NCI-H187 treated with DMSO at 0.1 percent for 48 hours (cell line): ENCODE measurements around the gene GPR141.
"Not testable (repeated sequence)": the region's sequence is repeated elsewhere in the genome, so short reads cannot be mapped to it uniquely, and the experiment has no call there.

ENCODE experiments used
- DNase-seq: peaks from one replicate; lab custom pipeline; 2025; lab: John Stamatoyannopoulos, UW

GPR141 gene

GRCh38 chr7:37686556-37687345, 3.2 kb downstream of the GPR141 start:
- no peak for DNase-seq

- DNase-seq, result no peak
Observed at GRCh38 chr7:37690206-37690605, 6.6 kb downstream of the GPR141 start.

DNA sequence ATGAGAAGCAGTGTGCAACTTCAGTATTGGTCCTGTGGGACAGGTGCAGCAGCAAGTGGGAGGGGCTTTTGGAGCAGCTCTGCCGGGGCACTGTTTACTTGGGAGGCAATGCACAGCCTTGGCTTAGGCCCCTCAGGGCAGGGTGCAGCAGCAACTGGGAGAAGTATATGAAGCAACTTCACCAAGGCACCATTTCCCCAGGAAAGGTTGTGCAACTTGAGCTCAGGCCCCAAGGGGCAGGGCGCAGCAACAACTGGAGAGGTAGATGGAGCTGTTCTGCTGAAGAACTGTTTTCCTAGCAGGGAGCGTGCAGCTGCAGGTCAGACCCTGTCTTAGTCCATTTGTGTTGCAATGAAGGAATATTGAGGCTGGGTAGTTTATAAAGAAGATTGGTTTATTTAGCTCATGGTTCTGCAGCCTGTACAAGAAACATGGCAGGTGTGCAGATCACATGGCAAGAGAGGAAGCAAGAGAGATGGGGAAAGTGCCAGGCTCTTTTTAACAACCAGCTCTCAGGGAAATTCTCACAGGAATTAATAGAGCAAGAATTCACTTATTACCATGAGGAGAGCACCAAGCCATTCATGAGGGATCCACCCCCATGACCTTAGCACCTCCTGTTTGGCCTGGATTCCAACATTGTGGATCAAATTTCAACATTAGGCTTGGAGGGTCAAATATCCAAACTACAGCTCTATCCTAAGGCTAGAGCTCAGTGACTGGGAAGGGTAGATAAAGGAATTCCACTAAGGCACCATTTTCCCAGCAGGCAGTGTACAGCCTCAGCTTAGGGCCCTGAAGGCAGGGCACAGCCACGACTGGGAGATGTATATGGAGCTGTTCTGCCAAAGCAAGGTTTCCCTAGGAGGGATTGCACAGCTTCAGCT, 10.9 kb downstream of the GPR141 start:
- DNase-seq, result no peak

GRCh38 chr7:37698276-37698675, 14.7 kb downstream of the GPR141 start:
- DNase-seq, result no peak

- DNase-seq, result no peak
Observed at GRCh38 chr7:37698782-37699181, 15.2 kb downstream of the GPR141 start.

GRCh38 chr7:37701769-37702168, 18.2 kb downstream of the GPR141 start:
- no peak for DNase-seq

DNA sequence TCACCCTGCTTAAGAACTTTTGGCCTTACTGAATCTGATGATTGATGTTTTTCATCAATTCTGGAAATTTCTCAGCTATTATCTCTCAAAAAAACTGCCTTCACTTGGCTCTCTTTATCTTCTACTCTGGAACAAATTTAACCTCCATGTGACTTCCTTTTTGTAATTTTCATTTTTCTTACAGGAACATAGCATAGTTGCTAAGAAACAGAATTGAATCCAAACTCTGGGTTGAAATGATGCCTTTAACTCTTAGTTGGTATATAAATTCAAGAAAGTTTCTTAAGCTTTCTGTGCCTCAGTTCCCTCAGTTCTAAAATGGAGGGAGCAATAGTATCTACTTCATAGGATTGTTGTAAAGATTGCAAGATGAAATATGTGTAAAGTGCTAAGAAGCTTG, 19.8 kb downstream of the GPR141 start:
- DNase-seq, result no peak

- DNase-seq, result not testable (repeated sequence)
Observed at GRCh38 chr7:37704328-37704833, 20.8 kb downstream of the GPR141 start.

GRCh38 chr7:37705976-37706375, 22.4 kb downstream of the GPR141 start:
- no peak for DNase-seq

GRCh38 chr7:37706804-37707203, 23.2 kb downstream of the GPR141 start:
- no peak for DNase-seq

DNA sequence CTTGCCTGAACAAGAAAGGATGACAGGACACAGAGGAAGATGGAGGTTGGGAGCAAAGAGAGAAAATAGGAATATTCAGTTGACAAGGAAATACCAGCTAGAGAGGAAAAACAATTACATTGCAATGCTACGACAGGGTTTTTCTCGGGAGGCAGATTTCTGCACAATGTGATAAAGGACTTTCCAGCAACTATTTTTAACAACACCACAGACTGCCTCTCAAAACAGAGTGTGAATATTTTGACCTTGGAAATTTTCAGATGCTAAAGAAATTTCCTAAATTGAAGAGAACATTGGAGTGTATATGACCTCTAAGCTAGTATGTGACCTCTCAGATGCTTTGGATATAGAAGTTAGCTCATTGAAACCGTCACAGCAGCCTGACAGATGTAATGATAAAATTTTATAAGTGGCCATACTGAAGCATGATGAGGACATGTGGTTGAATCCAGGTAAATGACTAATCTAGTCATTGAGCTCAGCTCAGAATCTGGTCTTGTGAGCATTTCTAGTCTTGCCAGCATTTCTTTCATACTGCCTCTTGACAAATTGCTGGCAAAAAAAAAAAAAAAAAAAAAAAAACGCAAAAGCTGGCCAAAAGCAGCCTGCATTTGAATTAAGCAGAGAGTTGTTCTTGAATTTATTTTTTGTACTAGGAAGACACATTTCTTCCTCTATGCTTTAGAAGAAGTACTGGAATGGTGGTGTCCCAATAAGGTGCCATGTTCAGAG, 24.4 kb downstream of the GPR141 start:
- no peak for DNase-seq

GRCh38 chr7:37709631-37710509, 26.3 kb downstream of the GPR141 start:
- DNase-seq, result no peak

DNA sequence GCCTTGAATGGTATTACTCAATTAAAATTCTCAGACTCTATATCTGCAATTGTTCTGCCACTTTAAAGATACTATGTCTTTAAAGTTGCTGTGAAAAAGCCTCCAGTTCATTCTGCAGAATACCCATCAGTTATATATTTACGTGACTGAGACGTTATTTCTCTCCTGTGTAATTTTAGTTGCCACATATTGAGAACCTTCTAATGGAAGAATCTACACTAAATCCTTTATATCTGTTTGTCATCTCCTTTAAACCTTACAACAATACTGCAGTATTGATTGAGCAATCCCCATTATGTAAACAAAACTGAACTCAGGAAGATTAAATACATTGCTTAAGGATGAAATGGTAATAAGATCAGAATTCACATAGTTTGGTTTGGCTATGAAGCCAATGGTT, 30.0 kb downstream of the GPR141 start:
- no peak for DNase-seq

DNA sequence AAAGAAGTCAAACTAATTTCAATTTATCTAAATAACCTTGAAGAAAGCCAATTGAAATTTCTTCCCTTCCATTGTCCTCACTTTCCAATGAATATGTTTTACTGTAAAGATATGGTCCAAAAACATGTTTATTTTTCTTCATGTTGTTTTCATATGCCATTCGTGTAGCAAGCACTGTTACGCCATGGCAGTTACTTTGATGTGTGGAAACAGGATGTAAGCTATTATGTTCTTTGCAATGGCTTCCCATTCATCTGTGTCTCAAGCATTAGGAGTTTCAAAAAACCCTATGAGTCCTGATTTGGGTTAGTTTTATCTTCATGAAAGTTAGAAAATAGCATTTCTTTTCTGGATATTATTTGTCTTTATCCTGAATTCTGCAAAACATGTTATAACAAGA, 31.0 kb downstream of the GPR141 start:
- DNase-seq, result no peak

GRCh38 chr7:37718585-37718984, 35.0 kb downstream of the GPR141 start:
- DNase-seq, result no peak

DNA sequence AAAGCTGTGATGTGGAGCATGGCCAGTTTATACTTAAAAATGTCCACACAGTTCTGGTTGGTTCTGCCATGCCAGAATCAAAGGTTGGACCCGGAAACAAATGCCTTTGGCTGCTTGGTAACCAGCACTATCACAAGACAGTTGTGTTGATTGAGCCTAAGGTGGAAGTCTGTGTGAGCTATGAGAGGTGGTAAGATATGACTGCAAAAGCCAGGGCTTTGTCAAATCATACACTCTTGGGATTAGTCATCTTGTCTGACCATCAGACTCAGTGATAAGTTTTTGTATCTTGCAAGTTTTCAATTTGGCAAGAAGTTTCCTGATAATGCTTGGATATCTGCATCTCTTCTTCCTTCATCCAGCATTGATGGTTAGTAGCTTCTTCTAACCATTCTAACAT, 35.5 kb downstream of the GPR141 start:
- no peak for DNase-seq

DNA sequence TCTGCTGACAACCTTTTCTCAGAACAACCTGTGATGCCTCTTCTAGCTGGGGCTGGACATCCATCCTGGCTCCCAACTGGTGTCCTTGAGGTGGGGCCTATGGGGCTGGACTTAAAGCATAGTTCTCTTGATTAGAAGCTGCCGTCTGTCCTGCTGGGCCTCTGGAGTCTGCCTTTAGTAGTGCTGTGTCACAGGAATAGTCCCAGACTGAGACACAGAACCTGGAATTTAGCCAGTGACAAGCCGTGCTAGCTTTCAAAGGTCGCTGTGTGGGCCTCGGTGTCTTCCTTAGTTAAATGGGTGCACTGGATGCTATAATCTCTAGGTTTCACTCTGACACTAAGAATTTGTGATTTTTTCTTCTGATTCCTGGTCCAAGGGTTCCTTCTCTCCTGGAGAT, 41.2 kb downstream of the GPR141 start:
- DNase-seq, result no peak

GRCh38 chr7:37726016-37726415, 42.5 kb downstream of the GPR141 start:
- DNase-seq, result no peak

DNA sequence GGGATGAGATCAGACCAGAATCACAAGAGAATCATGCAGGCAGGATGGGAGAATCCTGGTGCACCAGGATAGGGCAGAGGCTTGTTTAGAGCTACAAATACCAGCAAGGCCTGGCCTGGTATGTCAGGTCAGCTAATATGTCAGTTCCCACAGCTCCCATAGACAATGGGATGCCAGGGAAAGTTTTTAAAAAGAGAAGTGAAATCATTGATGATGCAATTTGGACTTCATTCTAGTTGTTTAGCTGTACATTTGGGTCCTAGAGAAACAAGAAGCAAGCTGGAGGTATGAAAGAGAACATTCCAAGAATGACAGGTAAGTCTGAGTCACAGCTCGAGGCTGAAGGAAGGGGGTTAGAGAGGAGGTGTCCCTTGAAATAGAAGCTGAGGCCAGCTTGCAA, 45.2 kb downstream of the GPR141 start:
- DNase-seq, result no peak

GRCh38 chr7:37729181-37729580, 45.6 kb downstream of the GPR141 start:
- DNase-seq, result no peak

- DNase-seq, result no peak
Observed at GRCh38 chr7:37730501-37730900, 46.9 kb downstream of the GPR141 start.
